MM.1S (cell line): ENCODE measurements around the gene TMEM190.
A peak's percentile ranks its signal among the peaks of the same experiment; 100 is the strongest.

Source experiments
- DNase-seq: peaks from one replicate; pipeline ENCODE4 v3.0.0-alpha.2; 2015
- H2AFZ ChIP-seq: fragments of 300-600 bp; sonication (generic); 2 replicates; pipeline ENCODE4 v1.6.0; 2016; ENCODE audit warnings: antibody characterized with exemption, low read length
- H3F3A ChIP-seq: fragments of 300-600 bp; sonication (generic); 2 replicates; pipeline ENCODE4 v1.6.1; 2016; ENCODE audit warnings: mild to moderate bottlenecking, antibody characterized with exemption, low read length, moderate library complexity, mixed read lengths; ENCODE audit not compliant: insufficient read depth
- H3K27ac ChIP-seq: fragments of 300-600 bp; sonication (generic); 2 replicates; pipeline ENCODE4 v1.5.1; 2016; ENCODE audit warnings: mild to moderate bottlenecking, low read length
- H3K27me3 ChIP-seq: fragments of 300-600 bp; sonication (generic); replicated peaks from 2 replicates; pipeline ENCODE4 v1.6.0; 2016; ENCODE audit warnings: low read length; ENCODE audit not compliant: insufficient read depth
- H3K36me3 ChIP-seq: fragments of 300-600 bp; sonication (generic); replicated peaks from 2 replicates; pipeline ENCODE4 v1.6.1; 2016; ENCODE audit warnings: mild to moderate bottlenecking, low read length, mixed read lengths; ENCODE audit not compliant: insufficient read depth
- H3K4me1 ChIP-seq: fragments of 300-600 bp; sonication (generic); 2 replicates; pipeline ENCODE4 v1.6.1; 2016; ENCODE audit warnings: low read length, mixed read lengths
- H3K4me2 ChIP-seq: fragments of 300-600 bp; sonication (generic); 2 replicates; pipeline ENCODE4 v1.6.0; 2016; ENCODE audit warnings: low read depth, low read length
- H3K4me3 ChIP-seq: fragments of 300-600 bp; sonication (generic); 2 replicates; pipeline ENCODE4 v1.5.1; 2016; ENCODE audit warnings: low read length, mixed read lengths
- H3K79me2 ChIP-seq: fragments of 300-600 bp; sonication (generic); 2 replicates; pipeline ENCODE4 v1.6.1; 2016; ENCODE audit warnings: mixed run types, low read length, mixed read lengths
- H3K9ac ChIP-seq: fragments of 300-600 bp; sonication (generic); 2 replicates; pipeline ENCODE4 v1.6.1; 2016; ENCODE audit warnings: low read length, mixed read lengths
- H3K9me2 ChIP-seq: fragments of 300-600 bp; sonication (generic); replicated peaks from 2 replicates; pipeline ENCODE4 v1.6.1; 2016; ENCODE audit warnings: mild to moderate bottlenecking, low read length, mixed read lengths; ENCODE audit not compliant: insufficient read depth
- H3K9me3 ChIP-seq: fragments of 300-600 bp; sonication (generic); replicated peaks from 2 replicates; pipeline ENCODE4 v1.6.1; 2016; ENCODE audit warnings: mild to moderate bottlenecking, low read length, mixed read lengths; ENCODE audit not compliant: insufficient read depth
- H4K20me1 ChIP-seq: fragments of 300-600 bp; sonication (generic); 2 replicates; pipeline ENCODE4 v1.6.1; 2016; ENCODE audit warnings: mild to moderate bottlenecking, low read length, moderate library complexity, mixed read lengths; ENCODE audit not compliant: insufficient read depth
- EZH2 ChIP-seq: fragments of 300-600 bp; sonication (generic); optimal IDR thresholded peaks from 2 replicates; pipeline ENCODE3; 2017; ENCODE audit warnings: low read depth, mild to moderate bottlenecking, antibody characterized with exemption, low read length, mixed read lengths
- EZH2phosphoT487 ChIP-seq: fragments of 300-600 bp; sonication (generic); IDR thresholded peaks from 2 replicates; pipeline ENCODE4 v1.6.1; 2018; ENCODE audit warnings: antibody characterized with exemption, low read length
- TF ChIP-seq, protein P1 (sequence below): fragments of 300-600 bp; sonication (generic); IDR thresholded peaks from 2 replicates; pipeline ENCODE4 v1.5.1; 2016; ENCODE audit warnings: antibody characterized with exemption, low read length, mixed read lengths

The TMEM190 gene

DNA sequence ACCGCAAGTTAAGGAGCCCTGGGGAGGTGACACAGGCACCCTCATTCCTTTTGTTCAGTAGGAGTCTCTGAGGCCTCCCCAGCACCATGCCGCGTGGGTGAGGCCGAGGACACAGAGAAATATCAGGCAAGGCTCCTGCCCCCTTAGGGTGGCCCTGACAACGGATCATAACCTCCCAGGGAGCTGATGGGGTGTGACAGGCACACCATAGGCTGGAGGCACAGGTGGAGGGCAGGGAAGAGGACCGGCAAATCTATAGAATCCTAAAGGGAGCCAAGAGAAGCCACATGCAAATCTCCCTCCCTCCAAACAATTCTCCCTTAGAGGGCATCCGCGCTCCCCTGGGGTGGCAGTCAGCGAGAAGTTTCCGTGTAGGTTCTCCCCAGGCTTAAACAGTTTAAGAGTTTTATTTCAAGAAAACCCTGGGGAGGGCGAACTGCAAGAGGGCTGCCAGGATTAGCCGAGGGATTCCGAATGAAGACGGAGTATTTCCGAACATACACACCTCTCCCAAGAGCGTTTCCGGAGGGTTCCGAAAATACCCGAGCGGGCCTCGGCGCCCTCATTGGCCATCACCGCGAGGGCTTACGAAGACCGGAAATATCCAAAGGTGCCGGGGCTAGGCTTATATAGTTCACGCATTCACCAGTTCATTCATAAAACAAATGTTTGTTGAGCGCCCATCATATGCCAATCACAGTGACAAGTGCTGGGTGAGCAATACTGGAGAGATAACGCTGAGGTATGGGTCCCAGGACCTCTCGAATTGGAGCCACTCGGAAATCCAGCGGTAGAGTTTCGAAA lies 8.5 kb downstream of the TMEM190 start:
- H2AFZ ChIP-seq: peak overlapping the region; percentile 74
- H3K4me3 ChIP-seq: peak overlapping the region; percentile 91
- no peaks in the 10 kb centered on the region for H3K9me2 ChIP-seq
- H3K4me1 ChIP-seq: peaks cover 29% of the 10 kb centered on the region
- H3K4me2 ChIP-seq: peak overlapping the region; percentile 98
- H4K20me1 ChIP-seq: peaks cover 40% of the 10 kb centered on the region
- DNase-seq: peak; percentile 95
- TF ChIP-seq, protein P1, sequence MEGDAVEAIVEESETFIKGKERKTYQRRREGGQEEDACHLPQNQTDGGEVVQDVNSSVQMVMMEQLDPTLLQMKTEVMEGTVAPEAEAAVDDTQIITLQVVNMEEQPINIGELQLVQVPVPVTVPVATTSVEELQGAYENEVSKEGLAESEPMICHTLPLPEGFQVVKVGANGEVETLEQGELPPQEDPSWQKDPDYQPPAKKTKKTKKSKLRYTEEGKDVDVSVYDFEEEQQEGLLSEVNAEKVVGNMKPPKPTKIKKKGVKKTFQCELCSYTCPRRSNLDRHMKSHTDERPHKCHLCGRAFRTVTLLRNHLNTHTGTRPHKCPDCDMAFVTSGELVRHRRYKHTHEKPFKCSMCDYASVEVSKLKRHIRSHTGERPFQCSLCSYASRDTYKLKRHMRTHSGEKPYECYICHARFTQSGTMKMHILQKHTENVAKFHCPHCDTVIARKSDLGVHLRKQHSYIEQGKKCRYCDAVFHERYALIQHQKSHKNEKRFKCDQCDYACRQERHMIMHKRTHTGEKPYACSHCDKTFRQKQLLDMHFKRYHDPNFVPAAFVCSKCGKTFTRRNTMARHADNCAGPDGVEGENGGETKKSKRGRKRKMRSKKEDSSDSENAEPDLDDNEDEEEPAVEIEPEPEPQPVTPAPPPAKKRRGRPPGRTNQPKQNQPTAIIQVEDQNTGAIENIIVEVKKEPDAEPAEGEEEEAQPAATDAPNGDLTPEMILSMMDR: 0 out of 2 replicates have a peak, but pooled peaks have one; percentile 4
- no peak for TF ChIP-seq EZH2
- TF ChIP-seq EZH2phosphoT487: no peak
- peaks cover 19% of the 10 kb centered on the region for H3K36me3 ChIP-seq
- H3K9me3 ChIP-seq: no peaks in the 10 kb centered on the region
- H3K27ac ChIP-seq: peak overlapping the region; percentile 85
- peaks cover 61% of the 10 kb centered on the region for H3F3A ChIP-seq
- peak overlapping the region; percentile 94 for H3K9ac ChIP-seq
- H3K79me2 ChIP-seq: peaks cover 68% of the 10 kb centered on the region
- H3K27me3 ChIP-seq: no peaks in the 10 kb centered on the region

DNA sequence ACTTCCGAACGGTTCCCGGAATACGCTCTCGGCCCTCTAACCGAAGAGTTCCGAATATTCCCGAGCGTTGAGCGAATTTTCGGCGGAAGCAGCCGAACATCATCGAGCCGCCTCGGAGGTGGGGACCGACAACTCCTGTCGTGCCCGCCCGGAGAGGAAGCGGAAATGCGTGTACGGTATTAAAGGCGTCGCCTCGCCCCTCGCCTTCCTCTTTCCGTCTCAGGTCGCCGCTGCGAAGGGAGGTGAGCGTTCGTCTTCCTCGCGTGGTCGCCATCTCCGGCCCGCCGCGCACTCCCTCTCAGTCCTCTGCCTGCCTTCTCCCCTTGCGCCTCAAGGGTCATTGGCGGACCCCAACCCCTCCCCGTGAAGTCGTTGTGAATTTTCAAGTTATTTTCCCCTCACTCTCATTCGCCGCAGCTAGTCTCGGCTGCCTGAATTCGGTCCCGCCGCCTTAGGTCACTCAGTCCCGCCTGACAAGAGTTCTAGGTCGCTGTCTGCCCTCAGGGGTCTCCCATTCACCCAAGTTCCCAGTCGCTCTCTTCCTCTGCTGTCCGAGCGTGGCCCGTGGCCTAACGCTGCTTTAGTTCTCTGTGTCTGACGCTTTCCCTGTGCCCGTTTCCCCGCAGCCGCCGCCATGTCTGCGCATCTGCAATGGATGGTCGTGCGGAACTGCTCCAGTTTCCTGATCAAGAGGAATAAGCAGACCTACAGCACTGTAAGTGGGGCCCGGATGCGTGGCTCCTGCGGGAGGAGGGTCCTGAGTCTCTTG lies 9.3 kb downstream of the TMEM190 start, which contains the start of gene RPL28:
Gene RPL28, plus strand, starts transcription at position 209 of the 769 bp plus-strand sequence. Its CDS starts 426 bp downstream, at position 635.
- Histone ChIP-seq H3K27ac (peak within 1 kb of the TSS; percentile 85), H3K4me3 (peak within 1 kb of the TSS; percentile 91), H3K9me2 (no peaks in the 10 kb centered on the region), H3K9me3 (no peaks in the 10 kb centered on the region), H3K36me3 (peaks cover 19% of the 10 kb centered on the region), H4K20me1 (peaks cover 41% of the 10 kb centered on the region), H3K9ac (peak within 1 kb of the TSS; percentile 94), H3K27me3 (no peaks in the 10 kb centered on the region), H3K4me2 (peak within 1 kb of the TSS; percentile 98), H2AFZ (peak within 1 kb of the TSS; percentile 74), H3F3A (peaks cover 68% of the 10 kb centered on the region), H3K4me1 (peaks cover 29% of the 10 kb centered on the region), H3K79me2 (peaks cover 68% of the 10 kb centered on the region)
- TF ChIP-seq EZH2 (no peak), EZH2phosphoT487 (no peak)
- TF ChIP-seq, protein P1: no peak
- peak; percentile 99 for DNase-seq

- no peaks in the 10 kb centered on the region for H3K27me3 ChIP-seq
- H3K9me3 ChIP-seq: no peaks in the 10 kb centered on the region
- peaks cover 41% of the 10 kb centered on the region for H4K20me1 ChIP-seq
- peaks cover 19% of the 10 kb centered on the region for H3K36me3 ChIP-seq
- H3K9me2 ChIP-seq: no peaks in the 10 kb centered on the region
- peak overlapping the region; percentile 98 for H3K4me2 ChIP-seq
- H2AFZ ChIP-seq: no peak overlapping the region
- H3F3A ChIP-seq: peaks cover 74% of the 10 kb centered on the region
- H3K27ac ChIP-seq: no peak overlapping the region
- peaks cover 67% of the 10 kb centered on the region for H3K79me2 ChIP-seq
- no peak for DNase-seq
- H3K4me3 ChIP-seq: peak overlapping the region; percentile 91
- TF ChIP-seq EZH2 (no peak), EZH2phosphoT487 (no peak)
- TF ChIP-seq, protein P1: no peak
- H3K4me1 ChIP-seq: peaks cover 29% of the 10 kb centered on the region
- peak overlapping the region; percentile 94 for H3K9ac ChIP-seq
These were observed 9.9 kb downstream of the TMEM190 start for GRCh38 chr19:55386493-55386971.
